SKM-1 treated with dmso at 0.1 percent for 144 hours (cell line): ENCODE measurements around the gene PCDHA1.

ENCODE experiments used
- DNase-seq: peaks from one replicate; lab custom pipeline; 2025; ENCODE audit not compliant: unreplicated experiment; lab: John Stamatoyannopoulos, UW

PCDHA1 gene

GRCh38 chr5:140986117-140986521, 200.2 kb downstream of the PCDHA1 start:
- no peak for DNase-seq

DNA sequence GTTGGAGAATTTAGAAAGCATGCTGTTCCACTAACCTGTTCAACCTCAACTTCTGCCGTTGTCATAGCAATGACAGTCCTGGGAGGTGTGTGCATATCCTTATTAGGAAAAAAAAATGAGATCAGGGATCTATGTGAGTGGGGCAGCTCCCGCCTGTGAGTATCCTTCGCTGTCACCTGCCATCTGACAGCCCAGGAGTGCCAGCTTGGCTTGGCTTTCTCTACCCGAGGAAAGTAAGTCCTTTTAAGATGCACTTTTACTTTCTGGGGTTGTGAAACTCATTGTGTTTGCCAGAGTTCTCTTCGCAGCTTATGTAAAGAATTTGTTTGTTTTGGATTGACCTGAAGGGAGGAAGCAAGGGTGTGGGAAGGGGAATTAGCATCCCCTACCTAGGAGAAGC, 202.2 kb downstream of the PCDHA1 start:
- DNase-seq = no peak

DNA sequence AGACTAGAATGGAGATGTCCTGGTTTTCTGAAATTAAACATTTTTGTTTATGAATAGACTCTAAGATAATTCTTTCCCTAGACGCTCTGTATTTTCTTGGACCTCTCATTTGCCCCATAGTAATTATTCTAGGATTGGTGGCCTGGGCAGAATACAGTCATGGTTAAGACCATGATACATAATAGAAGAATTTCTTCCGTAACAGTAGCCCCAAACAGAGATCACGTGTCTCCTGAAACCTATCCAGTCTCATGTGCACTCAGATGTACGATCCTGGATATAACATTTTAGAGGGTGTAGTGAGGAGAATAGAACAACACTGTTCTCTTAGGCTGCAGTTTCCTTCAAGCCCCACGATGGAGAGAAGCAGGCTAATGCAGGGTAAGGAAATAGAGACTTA, 202.7 kb downstream of the PCDHA1 start:
- no peak for DNase-seq

- DNase-seq = no peak
Observed at GRCh38 chr5:140989254-140990020, 203.5 kb downstream of the PCDHA1 start.

GRCh38 chr5:140992828-140993227, 206.9 kb downstream of the PCDHA1 start:
- no peak for DNase-seq

DNA sequence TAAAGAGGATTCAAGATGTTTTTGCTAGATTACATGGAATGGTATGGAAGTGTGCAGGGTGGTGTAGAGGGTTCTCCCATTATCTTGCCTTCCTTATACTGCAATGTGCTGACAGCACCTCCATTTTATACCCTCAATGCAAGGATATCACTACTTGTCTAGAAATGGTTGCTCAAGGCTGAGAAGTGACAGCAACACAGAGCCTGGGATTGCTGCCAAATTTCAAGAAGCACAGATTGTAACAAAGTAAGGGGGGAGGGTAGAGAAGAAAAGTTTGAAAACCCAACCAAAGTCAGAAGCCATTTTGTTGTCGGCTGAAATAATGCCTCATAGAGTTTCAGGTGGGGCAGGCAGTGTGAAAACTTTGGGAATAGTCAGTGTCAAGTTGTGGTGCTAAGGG, 210.1 kb downstream of the PCDHA1 start:
- DNase-seq = no peak

GRCh38 chr5:140998921-140999410, 213.0 kb downstream of the PCDHA1 start:
- DNase-seq = no peak

GRCh38 chr5:141001446-141001843, 215.5 kb downstream of the PCDHA1 start:
- no peak for DNase-seq

GRCh38 chr5:141001844-141002604, 216.1 kb downstream of the PCDHA1 start:
- DNase-seq = no peak

- DNase-seq = no peak
Observed at GRCh38 chr5:141002605-141002965, 216.6 kb downstream of the PCDHA1 start.

DNA sequence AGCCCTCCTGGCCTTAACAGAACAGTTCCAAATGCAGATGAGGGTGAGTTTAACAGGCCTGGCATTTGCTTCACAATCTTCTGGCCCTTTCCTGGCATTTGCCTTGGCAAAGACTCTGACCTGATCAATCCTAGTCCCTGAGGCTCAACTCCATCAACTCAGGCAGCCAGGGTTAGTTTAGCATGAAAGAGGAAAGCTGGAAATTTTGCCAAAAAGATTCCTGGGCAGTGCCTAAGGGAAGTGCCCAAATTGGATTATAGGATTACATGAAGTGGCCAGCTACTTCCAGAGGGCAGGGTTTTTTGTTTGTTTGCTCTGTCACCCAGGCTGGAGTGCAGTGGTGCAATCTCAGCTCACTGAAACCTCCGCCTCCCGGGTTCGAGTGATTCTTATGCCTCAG, 217.1 kb downstream of the PCDHA1 start:
- no peak for DNase-seq

DNA sequence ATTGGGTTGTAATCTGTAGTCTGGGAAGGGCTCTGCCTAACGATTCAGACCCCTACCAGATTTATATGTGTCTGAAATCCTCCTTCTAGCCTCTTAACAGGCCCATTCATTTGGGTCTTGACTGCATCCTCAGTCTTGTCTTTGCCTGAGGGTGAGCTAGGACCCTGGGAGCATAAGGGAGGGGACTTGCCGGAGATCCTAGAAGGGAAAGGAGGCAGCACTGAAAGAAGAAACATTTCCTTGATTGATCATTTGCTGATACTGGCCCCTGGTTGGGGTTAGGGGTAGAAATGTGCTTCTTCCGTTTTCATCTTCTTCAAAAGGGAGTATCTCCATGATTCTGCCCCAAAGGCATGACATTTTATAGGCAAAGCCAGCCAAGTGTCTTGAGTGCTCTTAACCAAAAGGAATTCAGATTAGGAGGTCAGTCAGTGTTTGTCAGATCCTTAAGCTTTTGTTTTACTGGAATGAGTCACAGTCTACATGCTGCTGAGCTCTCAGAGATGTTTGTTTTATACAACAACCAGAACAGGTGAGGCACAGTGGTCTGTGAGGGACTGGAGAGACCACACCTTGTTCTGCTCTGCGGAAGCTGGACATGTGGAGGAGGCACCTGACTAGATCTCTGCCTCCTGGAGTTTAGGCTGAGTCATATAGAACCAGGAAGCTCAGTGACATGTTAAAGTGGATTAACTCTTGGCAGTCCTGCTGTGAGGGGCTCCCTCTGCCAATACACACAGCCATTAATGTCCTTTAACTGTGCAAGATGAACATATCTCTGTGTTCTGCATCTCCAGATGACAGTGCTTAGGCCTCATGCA, 218.1 kb downstream of the PCDHA1 start:
- DNase-seq = no peak

DNA sequence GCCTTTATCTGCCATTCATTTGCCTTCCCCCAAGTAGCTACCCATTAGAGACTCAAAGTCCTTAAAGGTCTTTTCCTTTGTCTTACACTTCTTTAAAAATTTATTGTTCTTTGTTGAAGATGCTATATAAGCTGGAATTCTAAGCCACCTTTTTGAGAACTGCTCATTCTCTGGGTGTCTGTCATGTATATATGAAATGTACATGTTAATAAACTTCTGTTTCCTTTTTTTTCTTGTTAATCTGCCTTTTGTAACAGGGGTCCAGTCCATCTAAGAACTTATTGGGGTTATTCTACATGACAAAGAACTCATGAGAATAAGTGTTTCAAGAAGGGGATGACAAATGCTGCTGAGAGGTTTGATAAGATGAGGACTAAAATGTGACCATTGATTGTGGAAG, 221.9 kb downstream of the PCDHA1 start:
- DNase-seq = no peak

DNA sequence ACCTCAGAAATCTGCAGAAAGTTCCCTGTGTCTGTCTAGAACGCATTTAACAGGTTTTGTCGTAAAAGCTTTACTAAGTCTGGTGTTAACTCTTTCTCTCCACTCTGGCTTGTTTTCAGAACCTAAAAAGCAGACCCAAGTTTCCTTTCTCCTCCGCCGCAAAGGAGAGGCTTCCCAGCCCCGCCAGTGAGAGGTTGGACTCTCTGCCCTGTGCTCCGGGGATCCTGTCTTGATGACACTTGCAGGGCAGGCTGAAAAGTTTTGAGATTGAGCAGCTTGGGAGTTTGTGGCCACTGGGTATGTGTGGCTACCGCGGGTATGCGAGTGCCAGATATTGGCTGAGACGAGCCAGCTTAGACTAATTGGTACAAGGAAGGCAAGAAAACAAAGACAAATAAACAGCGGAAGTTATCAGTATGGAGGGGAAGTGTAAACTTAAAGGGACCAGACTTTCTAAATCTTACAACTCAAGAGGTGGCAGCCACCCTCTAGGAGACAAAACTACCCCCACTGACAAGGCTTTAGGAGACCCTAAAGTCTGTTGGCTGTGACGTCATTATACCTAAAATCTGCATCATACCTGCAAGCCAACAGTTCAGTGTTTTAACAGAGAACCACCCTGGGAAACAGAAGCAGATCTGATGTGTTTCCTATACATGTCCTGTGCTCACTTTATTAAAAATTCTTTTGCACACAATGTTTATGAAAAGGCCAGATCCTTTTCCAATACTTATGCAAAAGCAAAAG, 224.3 kb downstream of the PCDHA1 start:
- DNase-seq = no peak

DNA sequence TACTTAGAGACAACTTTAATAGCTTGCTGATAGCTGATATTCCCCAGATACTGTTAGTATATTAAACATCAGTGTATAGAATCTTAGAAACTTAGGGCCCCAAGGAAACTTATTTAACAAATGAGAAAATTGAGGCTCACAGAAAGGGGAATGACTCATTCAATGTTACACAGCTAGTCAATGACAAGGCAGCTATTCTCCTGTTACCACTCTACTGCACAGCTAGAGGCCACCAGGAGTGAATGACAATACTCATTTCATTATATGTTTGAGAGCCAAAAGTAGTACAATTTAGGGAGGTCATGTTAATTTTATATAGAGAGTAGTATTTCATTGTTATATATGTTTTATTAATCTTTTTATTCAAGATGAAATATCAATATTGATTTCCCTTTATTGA, 232.0 kb downstream of the PCDHA1 start:
- DNase-seq = no peak

DNA sequence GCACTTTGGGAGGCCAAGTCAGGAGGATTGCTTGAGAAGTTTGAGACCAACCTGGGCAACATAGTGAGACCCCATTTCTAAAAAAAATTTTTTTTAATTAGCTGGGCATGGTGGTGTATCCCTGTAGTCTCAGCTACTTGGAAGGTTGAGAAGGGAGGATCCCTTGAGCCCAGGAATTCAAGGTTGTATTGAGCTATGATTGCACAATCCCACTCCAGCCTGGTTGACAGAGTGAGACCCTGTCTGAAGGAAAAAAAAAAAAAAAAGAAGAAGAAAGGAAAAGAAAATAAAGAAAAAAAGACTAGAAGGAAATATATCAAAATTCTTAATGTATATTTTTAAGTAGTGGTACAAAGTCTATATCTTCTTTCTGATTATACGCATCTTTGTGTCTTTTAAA, 236.4 kb downstream of the PCDHA1 start:
- DNase-seq = no peak

DNA sequence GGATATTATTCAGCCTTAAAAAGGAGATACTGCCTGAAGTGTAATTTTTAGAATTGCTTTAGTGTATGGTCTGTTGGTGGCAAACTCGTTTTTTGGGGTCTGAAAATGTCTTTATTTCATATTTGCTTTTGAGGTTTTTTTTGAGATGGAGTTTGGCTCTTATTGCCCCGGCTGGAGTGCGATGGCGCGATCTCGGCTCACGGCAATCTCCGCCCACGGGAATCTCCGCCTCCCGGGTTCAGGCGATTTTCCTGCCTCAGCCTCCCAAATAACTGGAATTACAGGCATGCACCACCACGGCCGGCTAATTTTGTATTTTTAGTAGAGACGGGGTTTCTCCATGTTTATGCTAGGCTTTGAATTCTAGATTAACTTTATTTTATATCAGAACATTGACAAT, 245.1 kb downstream of the PCDHA1 start:
- DNase-seq = no peak

DNA sequence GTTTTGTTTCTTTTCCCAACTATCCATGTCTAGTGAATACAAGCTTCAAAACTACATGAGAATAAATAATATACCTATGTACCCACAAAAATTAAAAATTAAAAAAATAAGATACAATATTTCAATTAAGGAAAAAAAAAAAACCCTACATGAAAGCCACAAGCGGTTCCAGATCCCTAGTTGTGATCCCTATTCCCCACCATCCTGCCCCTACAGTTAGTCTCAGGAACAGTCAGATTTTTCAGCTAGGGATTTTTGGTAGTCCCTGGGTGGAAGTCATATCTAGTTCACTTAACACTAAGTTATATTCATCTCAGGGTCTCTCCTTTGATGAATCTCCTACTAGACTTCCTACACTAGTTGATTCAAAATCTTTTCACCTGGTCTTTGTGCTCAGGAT, 246.7 kb downstream of the PCDHA1 start:
- no peak for DNase-seq

- DNase-seq = no peak
Observed at GRCh38 chr5:141039061-141039460, 253.1 kb downstream of the PCDHA1 start.

- no peak for DNase-seq
Observed at GRCh38 chr5:141039517-141039916, 253.6 kb downstream of the PCDHA1 start.
